Measurements from ENCODE around the gene HMG20B. TPM values are rescaled to one million over a fixed set of nuclear protein-coding genes. Genes with fewer than 3 reads are reported as not detected.
"Not testable (repeated sequence)": the region's sequence is repeated elsewhere in the genome, so short reads cannot be mapped to it uniquely, and the experiment has no call there.

HMG20B gene
- 109 and 124 TPM in 2 replicates for total RNA-seq (2014; rRNA removed; shearing (Covaris generic))

DNA sequence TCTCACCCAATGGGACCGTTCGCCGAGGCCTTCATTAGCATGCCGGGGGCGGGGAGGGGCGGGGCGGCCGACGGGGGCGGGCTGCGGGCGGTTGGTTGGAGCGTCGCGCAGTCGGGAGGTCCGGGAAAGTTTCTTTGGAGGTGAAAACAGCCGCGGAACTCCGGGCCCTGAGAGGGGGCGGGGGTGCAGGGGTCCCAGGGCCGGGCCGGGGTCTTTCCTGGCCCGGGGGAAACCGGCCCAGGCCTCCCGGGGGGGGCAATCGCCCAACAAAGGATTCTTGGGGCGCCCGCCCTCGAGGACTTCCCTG is at the start of gene HMG20B:
Gene HMG20B, plus strand, starts transcription at position 90 of the 307 bp plus-strand sequence. CDS start 366 bp downstream, outside the sequence.
- Histone ChIP-seq H3K36me3 (replicated peaks; ENCODE audit: control insufficient read depth, insufficient read depth, low read length) (no peaks in the 10 kb centered on the region; the same call in 1 of the 2 replicates), H3K4me3 (ENCODE audit: insufficient read depth, low read depth, low read length) (peak within 1 kb of the TSS; percentile 91), H3K27me3 (ENCODE audit: control insufficient read depth, insufficient read depth, low read length) (peaks cover 5% of the 10 kb centered on the region; the same call in 1 of the 2 replicates)
- DNase-seq = no peak

DNA sequence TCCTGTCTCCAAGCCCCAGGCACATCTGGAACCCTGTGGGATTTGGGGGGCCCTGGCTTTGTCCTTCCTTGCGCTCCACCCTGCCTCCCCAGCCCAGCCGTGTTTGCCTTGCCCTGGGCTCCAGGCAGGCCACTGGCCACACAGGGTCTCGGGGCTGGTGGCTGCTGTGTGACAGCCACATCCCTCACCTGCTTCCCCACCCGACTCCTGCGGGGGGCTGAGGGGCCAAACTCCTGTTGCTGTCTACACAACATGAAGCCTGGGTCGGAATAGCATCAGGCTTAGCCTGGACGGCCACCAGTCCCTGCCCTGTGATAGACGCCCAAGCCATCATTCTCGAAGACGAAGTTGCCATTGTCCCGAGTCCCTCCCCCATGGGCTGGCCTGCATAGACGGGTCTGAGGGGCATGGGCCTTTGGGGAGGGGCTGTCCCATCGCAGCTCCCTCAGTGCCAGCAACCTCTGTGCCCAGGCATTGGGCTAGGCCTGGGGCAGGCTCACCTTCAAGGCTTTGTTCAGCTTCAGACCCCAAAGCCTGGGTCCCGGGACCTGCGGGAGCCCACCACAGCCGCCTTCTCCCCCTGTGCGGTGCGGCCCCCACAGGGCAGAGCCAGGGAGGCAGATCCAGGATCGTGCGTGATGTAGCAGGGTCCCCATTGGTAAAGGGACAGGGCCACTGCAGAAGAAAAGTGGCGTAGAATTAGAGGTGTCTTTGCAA is 49.2 kb upstream of the HMG20B start:
- Histone ChIP-seq H3K36me3 (replicated peaks; ENCODE audit: control insufficient read depth, insufficient read depth, low read length) (peaks cover 1% of the 10 kb centered on the region), H3K27me3 (ENCODE audit: control insufficient read depth, insufficient read depth, low read length) (no peaks in the 10 kb centered on the region), H3K4me3 (ENCODE audit: insufficient read depth, low read depth, low read length) (no peak overlapping the region)
- DNase-seq = no peak

DNA sequence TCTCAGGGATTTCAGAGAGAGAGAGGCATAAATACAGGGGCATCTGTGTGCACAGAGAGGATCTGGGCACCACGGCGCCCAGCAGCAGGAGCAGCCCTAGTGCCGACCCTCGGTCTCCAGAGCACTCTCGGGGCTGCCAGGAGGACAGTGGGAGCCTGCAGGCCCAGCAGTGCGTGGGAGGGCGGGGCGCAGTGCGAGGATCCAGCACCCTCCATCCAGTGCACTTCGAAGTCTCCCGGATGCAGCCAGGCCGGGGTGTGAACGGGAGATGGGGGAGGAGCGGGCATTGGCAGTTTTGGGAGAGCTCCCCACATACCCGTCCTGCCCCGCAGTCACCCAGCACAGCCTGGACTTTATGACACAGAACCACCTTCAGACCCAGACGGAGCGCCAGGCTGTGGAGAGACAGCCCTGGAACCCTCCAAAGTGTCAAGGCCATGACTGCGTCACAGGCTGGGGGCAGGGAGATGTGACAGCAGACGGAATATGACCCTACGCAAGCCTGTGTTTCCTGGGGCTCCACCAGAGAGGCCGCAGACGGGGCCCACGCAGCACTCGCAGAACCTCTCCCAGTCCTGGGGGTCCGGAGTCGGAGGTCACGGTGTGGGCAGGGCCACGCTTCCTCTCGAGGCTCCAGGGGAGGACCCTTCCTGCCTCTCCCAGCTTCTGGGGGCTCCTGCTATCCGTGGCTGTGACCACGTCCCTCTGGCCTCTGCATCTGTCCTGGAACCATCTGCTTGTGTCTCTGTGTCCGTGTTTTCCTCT is 48.5 kb upstream of the HMG20B start:
- Histone ChIP-seq H3K4me3 (ENCODE audit: insufficient read depth, low read depth, low read length) (no peak overlapping the region), H3K36me3 (replicated peaks; ENCODE audit: control insufficient read depth, insufficient read depth, low read length) (peaks cover 1% of the 10 kb centered on the region), H3K27me3 (ENCODE audit: control insufficient read depth, insufficient read depth, low read length) (no peaks in the 10 kb centered on the region)
- DNase-seq = no peak

DNA sequence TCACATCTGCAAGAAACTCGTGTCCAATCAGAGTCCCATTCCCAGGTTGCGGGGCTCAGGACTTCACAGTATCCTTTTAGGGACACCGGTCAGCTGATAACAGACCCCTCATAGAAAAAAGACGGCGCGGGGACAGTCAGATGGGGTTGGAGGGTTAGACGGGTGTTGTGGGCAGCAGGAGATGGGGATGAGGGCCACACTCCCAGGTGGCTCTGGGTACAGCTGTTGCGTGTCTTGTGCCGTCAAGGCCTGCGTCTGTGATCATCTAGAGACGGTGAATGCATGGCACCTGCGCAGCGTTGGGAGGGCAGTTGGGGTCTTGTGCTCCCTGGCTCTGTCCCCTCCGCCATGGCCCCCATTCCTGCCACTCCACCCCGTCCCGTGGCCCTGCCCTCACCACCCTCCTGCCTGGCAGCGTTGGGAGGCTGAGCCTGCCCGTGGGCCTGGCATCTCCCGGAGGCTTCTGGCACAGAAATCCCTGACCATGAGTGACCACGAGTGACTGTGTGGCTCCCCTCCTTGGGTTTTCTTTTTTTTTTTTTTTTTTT is 47.8 kb upstream of the HMG20B start:
- H3K27me3 ChIP-seq (ENCODE audit: control insufficient read depth, insufficient read depth, low read length) = no peaks in the 10 kb centered on the region

DNA sequence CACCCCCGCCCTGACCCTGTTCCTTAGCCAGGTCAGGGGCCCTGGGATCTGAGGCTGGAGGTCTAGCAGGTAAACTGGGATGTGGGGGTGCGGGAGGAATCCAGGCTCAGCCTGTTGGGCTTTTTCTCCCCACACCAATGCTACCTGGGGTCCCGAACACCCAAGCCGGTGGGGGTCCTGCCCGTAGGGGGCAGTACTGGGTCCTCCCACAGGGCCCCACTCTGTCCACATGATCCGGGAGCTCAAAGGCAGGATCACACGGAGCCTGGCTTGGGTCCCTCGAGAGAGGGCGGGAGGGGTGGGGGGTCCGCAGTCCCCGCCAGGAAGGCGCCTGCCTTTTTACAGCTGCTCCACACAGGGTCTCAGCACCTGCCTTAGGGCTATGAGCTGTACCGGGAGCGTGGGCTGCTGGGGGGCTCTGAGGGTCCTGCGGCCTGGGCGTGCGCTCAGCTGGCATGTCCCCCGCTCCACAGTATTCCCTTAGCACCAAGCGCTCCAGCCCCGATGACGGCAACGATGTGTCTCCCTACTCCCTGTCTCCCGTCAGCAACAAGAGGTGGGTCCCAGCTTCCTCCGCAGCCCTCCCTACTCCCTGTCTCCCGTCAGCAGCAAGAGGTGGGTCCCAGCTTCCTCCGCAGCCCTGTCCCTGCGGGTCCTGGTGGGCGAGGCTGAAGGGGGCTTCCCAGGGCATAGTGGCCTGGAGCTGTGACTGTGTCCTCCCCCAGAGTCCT is 46.1 kb upstream of the HMG20B start:
- Histone ChIP-seq H3K36me3 (replicated peaks; ENCODE audit: control insufficient read depth, insufficient read depth, low read length) (peaks cover 1% of the 10 kb centered on the region), H3K4me3 (ENCODE audit: insufficient read depth, low read depth, low read length) (no peak overlapping the region), H3K27me3 (ENCODE audit: control insufficient read depth, insufficient read depth, low read length) (no peaks in the 10 kb centered on the region)
- peak; percentile 80 for DNase-seq

More for the DNA sequence above, 47.8 kb upstream of the HMG20B start:
- no peak overlapping the region for H3K4me3 ChIP-seq (ENCODE audit: insufficient read depth, low read depth, low read length)
- DNase-seq = no peak
- H3K36me3 ChIP-seq (replicated peaks; ENCODE audit: control insufficient read depth, insufficient read depth, low read length) = peaks cover 1% of the 10 kb centered on the region

DNA sequence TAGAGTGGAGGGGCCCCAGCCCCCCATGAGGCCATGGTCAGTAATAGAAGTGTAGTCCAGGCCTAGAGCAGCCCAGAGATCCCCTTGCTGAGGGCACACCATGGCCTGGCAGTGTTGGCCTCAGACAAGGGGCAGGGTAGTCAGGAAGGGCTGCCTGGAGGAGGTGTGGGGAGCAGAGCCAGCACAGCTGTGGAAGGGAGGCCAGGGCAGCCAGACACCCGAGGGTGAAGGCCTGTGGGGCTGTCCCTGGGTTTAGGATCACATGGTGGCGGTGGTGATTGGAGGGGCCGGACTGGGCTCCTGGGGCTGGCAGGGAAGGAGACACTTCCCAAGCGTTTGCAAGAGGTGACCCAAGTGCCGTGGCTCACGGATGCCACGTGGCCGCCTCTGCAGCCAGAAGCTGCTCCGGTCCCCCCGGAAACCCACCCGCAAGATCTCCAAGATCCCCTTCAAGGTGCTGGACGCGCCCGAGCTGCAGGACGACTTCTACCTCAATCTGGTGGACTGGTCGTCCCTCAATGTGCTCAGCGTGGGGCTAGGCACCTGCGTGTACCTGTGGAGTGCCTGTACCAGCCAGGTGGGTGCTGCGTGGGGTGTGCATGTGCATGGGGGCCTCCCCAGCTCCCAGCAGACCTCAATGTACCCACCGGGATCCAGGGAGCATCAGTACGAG is 45.4 kb upstream of the HMG20B start:
- DNase-seq = no peak
- Histone ChIP-seq H3K27me3 (ENCODE audit: control insufficient read depth, insufficient read depth, low read length) (no peaks in the 10 kb centered on the region), H3K4me3 (ENCODE audit: insufficient read depth, low read depth, low read length) (no peak overlapping the region), H3K36me3 (replicated peaks; ENCODE audit: control insufficient read depth, insufficient read depth, low read length) (peaks cover 2% of the 10 kb centered on the region)

DNA sequence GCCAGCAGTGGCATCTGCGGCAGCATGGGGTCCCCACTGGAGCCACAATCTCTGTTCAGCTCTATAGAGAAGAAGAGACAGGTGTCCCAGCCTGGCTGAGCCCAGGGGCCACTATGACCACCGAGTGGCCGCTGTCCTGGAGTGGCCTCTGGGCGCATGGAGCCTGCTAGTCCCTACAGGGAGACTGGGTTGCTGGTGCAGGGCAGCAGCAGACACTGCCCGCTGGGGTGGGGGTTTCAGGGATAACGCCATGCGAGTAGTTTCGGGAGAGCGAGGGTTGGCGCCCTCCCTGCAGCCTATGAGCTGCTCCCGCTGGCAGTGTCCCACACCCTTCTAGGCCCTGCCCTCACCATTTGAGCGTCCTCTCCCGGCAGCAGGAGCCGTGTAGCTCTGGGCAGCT is 44.7 kb upstream of the HMG20B start:
- Histone ChIP-seq H3K4me3 (ENCODE audit: insufficient read depth, low read depth, low read length) (no peak overlapping the region), H3K36me3 (replicated peaks; ENCODE audit: control insufficient read depth, insufficient read depth, low read length) (peaks cover 3% of the 10 kb centered on the region), H3K27me3 (ENCODE audit: control insufficient read depth, insufficient read depth, low read length) (no peaks in the 10 kb centered on the region)
- no peak for DNase-seq

DNA sequence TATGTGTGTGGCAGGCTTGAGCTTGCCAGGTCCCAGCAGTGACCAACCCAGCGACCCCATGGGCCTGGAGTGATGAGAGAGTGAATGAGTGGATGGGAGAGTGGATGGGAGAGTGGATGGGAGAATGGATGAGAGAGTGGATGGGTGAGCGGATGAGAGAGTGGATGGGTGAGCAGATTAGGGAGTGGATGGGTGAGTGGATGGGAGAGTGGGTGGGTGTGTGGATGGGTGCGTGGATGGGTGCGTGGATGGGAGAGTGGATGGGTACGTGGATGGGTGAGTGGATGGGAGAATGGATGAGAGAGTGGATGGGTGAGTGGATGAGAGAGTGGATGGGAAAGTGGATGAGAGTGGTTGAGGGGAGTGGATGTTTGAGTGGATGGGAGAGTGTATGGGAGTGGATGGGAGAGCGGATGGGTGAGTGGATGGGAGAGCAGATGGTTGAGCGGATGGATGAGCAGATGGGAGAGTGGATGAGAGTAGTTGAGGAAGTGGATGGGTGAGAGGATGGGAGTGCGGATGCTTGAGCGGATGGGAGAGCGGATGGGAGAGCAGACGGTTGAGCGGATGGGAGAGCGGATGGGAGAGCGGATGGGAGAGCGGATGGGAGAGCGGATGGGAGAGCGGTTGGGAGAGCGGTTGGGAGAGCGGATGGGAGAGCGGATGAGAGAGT is 44.1 kb upstream of the HMG20B start:
- Histone ChIP-seq H3K4me3 (ENCODE audit: insufficient read depth, low read depth, low read length) (no peak overlapping the region), H3K36me3 (replicated peaks; ENCODE audit: control insufficient read depth, insufficient read depth, low read length) (peaks cover 6% of the 10 kb centered on the region), H3K27me3 (ENCODE audit: control insufficient read depth, insufficient read depth, low read length) (no peaks in the 10 kb centered on the region)
- no peak for DNase-seq

DNA sequence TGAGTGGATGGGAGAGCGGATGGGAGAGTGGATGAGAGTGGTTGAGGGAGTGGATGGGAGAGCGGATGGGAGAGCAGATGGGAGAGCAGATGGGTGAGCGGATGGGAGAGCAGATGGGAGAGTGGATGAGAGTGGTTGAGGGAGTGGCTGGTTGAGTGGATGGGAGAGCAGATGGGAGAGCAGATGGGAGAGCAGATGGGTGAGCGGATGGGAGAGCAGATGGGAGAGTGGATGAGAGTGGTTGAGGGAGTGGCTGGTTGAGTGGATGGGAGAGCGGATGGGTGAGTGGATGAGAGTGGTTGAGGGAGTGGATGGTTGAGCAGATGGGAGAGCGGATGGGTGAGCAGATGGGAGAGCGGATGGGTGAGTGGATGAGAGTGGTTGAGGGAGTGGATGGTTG is 43.4 kb upstream of the HMG20B start:
- not testable (repeated sequence) for H3K27me3 ChIP-seq (ENCODE audit: control insufficient read depth, insufficient read depth, low read length); H3K36me3 ChIP-seq (replicated peaks; ENCODE audit: control insufficient read depth, insufficient read depth, low read length); DNase-seq; H3K4me3 ChIP-seq (ENCODE audit: insufficient read depth, low read depth, low read length)

DNA sequence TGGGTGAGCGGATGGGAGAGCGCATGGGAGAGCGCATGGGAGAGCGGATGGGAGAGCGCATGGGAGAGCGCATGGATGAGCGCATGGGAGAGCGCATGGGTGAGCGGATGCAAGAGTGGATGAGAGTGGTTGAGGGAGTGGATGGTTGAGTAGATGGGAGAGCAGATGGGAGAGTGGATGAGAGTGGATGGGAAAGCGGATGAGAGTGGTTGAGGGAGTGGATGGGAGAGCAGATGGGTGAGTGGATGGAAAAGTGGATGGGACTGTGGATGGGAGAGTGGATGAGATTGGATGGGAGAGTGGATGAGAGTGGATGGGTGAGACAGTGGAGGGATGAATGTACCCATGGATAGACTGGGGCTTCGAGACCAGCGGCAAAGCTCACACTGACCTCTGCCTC is 42.4 kb upstream of the HMG20B start:
- no peak for DNase-seq
- Histone ChIP-seq H3K27me3 (ENCODE audit: control insufficient read depth, insufficient read depth, low read length) (no peaks in the 10 kb centered on the region), H3K4me3 (ENCODE audit: insufficient read depth, low read depth, low read length) (no peak overlapping the region), H3K36me3 (replicated peaks; ENCODE audit: control insufficient read depth, insufficient read depth, low read length) (peaks cover 7% of the 10 kb centered on the region)

DNA sequence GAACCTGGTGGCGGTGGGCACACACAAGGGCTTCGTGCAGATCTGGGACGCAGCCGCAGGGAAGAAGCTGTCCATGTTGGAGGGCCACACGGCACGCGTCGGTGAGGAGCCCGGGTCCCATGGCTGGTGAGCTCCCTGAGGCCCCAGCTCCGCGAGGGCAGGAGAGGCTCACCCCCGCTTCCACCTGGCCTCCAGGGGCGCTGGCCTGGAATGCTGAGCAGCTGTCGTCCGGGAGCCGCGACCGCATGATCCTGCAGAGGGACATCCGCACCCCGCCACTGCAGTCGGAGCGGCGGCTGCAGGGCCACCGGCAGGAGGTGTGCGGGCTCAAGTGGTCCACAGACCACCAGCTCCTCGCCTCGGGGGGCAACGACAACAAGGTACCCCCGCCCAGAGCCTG is 41.0 kb upstream of the HMG20B start:
- Histone ChIP-seq H3K27me3 (ENCODE audit: control insufficient read depth, insufficient read depth, low read length) (no peaks in the 10 kb centered on the region), H3K4me3 (ENCODE audit: insufficient read depth, low read depth, low read length) (no peak overlapping the region), H3K36me3 (replicated peaks; ENCODE audit: control insufficient read depth, insufficient read depth, low read length) (peaks cover 7% of the 10 kb centered on the region)
- peak; percentile 80 for DNase-seq

DNA sequence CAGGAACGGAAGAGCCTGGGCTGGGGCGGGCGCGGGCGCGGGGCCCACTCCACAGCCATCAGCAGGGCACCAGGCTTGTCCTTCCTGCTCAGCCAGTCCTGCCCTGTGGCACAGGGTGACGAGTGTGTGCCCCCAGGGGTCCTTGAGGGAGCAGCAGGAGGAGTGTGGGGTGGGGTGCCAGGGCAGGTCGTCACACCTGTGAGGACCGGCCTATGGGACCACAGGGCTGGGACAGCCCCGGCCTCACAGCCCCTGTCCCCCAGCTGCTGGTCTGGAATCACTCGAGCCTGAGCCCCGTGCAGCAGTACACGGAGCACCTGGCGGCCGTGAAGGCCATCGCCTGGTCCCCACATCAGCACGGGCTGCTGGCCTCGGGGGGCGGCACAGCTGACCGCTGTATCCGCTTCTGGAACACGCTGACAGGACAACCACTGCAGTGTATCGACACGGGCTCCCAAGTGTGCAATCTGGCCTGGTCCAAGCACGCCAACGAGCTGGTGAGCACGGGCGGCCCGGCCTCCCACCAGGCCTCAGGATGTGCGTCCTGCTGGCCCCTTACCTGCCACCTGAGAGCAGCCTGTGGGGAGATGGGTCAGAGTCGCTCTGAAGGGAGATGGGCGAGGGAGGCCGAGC is 40.5 kb upstream of the HMG20B start:
- DNase-seq = no peak
- H3K36me3 ChIP-seq (replicated peaks; ENCODE audit: control insufficient read depth, insufficient read depth, low read length) = peaks cover 5% of the 10 kb centered on the region
- H3K4me3 ChIP-seq (ENCODE audit: insufficient read depth, low read depth, low read length) = no peak overlapping the region
- H3K27me3 ChIP-seq (ENCODE audit: control insufficient read depth, insufficient read depth, low read length) = no peaks in the 10 kb centered on the region

DNA sequence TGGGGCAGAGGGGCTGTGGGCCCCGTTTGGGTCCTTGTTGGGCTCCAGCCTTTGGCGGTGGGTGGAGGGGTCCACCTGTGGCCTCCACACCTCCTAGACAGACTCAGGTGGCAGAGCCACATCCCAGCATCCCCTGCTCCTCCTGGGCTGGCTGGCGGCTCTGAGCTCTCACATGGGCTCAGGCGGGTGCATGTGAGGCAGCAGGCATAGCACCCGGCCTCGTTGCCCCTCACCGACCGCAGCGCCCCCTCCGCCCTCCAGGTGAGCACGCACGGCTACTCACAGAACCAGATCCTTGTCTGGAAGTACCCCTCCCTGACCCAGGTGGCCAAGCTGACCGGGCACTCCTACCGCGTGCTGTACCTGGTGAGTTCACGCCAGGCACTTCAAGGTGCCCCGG is 39.7 kb upstream of the HMG20B start:
- Histone ChIP-seq H3K4me3 (ENCODE audit: insufficient read depth, low read depth, low read length) (no peak overlapping the region), H3K27me3 (ENCODE audit: control insufficient read depth, insufficient read depth, low read length) (no peaks in the 10 kb centered on the region), H3K36me3 (replicated peaks; ENCODE audit: control insufficient read depth, insufficient read depth, low read length) (peaks cover 5% of the 10 kb centered on the region)
- no peak for DNase-seq
